HG03066 (cell line): Measurements from ENCODE around the gene POU1F1.
"Not testable (repeated sequence)": the region's sequence is repeated elsewhere in the genome, so short reads cannot be mapped to it uniquely, and the experiment has no call there.

Source experiments
- ATAC-seq: cut with Tn5 transposase; IDR thresholded peaks from one replicate; pipeline ENCODE4 v1.9.1; 2021; ENCODE audit warnings: low read depth; ENCODE audit not compliant: unreplicated experiment

POU1F1 gene

DNA sequence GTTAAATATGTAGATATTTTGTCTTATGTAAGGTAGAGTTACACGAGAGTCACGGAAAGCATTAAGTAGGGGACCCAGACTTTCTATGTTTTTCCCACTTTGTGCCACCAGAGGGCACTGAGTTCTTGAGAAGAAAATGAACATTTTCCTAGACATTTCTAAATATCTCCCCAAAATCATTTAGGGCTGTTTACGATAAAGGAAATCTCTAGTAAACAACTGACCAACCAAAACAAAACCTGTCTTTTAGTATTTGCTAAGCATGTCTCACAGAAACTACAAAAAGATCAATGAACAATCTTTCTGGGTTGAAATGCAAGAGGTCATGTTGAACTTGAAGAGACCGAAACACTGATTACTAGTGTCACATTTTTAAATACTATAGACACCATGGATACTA lies 16.1 kb downstream of the POU1F1 start:
- ATAC-seq, result peak; percentile 63

DNA sequence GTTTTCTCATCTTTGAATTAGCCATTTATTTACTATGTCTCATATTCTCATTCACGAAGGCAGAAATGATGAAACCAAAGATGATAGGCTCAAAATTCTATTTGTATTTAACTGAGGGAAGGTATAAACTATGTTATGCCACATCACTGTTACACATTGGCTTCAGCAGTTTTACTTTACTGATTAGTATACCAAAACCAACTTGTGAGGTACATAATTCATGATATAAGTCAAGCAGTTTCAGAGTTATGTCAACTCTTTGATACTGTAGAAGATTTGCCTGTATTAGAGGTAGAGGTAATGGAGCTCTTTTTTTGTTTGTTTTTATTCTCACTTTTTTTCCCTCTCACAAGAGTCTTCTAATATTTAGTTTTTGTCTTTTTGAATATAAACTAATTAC lies 26.4 kb downstream of the POU1F1 start:
- ATAC-seq, result no peak

DNA sequence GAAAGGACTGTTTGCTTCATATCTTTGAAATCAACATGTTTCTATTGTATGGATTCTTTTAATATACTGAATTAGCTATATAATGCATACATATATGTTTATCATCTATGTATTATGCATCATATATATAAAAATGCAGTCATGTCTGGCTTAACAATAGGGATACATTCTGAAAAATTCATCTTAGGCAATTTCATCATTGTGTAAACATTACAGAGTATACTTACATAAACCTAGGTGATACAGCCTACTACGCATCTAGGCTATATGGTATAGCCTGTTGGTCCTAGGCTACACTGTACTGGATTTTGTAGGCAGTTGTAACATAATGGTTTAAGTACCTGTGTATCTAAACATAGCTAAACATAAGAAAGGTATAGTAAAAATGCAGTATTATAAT lies 27.6 kb downstream of the POU1F1 start:
- ATAC-seq, result no peak

DNA sequence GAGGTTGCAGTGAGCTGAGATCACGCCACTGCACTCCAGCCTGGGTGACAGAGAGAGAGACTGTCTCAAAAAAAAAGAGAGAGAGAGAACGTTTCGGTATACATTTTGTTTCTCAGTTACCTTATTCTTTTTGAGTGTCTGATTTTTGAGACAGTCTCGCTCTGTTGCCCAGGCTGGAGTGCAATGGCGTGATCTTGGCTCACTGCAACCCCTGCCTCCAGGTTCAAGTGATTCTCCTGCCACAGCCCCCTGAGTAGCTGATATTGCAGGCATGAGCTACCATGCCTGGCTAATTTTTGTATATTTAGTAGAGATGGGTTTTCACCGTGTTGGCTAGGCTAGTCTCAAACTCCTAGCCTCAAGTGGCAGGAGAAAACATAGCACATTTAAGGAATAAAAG lies 28.2 kb downstream of the POU1F1 start:
- ATAC-seq, result not testable (repeated sequence)

DNA sequence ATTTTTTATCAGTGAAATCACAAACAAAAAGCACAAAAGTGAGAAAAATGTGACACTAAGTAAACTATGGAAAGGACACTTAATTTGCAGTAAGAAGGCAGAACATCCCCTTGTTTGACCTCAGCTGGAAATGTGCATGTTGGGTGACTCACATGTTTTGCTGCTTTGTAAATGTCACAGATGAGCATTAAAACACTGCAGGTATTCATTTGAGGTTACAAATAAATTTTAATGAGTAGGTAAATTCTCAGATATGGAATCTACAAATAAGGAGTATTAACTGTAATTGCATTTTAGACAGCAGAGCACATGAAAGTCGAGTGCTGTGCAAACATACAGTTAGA lies 29.0 kb downstream of the POU1F1 start:
- ATAC-seq, result no peak

DNA sequence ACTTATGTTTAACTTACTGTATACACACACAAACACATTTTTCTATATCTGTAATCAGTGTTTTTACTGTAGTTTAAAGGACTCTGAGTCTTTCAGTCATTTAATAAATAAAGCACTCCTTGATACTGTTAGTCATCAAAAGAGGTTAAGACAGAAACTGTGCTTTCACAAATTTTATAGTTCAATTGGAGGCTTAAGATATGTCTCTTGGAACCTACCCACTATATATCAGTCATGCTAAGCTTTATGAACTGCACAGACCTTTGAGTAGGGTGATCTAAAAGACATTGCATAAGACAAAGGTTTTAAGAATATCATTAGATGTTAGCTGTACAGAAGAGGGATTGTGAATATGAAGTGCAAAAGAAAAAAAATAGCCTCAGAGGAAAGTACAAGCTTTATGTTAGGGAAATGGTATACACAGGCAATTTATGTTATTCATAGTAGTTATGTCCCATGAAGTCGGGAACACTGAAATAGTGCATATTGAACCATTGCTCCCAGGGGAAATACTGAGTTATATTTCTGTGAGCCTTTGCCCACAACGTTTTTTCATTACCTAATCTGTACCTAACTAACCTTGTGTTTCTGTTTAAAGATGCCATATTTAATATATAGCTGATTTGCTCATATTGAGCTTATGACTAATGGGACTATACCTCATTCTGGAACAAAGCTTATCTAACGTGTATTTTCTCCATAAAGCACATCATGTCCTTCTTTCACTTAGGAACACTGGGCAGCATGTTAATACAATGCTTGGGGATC lies 29.5 kb downstream of the POU1F1 start:
- ATAC-seq, result no peak

DNA sequence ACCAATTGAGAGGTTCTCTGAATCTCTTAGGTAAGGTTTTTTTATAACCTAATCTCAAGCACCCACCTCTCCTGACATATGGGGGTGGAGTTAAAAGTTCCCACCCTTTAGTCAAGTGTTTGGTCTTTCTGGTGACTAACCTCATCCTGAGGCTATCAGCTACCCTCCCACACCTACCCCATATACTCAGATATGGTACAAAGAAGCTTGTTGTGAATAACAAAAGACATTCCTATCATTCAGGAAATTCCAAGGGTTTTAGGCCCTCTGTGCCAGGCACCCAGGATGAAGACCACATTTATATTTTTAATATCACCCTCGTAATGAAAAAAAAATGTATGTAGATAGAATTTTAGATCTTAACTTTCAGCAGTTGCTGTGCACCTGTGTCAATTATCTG lies 40.3 kb downstream of the POU1F1 start:
- ATAC-seq, result no peak

DNA sequence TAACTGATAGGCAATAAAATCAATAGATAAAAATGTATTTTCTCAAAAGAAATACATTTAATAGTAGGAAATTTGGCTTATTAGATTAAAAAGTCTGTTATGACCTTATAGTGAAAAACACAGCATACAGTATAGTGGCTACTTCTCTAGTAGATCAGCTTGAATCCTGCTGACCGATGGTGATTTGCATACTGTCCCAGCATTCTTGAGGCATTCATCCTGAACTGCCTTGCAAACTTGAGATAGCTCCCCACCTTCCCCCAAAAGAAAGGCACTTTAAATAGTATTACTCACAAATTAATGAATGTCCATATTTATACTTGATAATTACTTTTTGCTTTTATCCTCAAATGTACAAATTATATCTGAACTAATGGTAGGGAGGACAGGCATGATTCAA lies 42.6 kb downstream of the POU1F1 start:
- no peak for ATAC-seq

DNA sequence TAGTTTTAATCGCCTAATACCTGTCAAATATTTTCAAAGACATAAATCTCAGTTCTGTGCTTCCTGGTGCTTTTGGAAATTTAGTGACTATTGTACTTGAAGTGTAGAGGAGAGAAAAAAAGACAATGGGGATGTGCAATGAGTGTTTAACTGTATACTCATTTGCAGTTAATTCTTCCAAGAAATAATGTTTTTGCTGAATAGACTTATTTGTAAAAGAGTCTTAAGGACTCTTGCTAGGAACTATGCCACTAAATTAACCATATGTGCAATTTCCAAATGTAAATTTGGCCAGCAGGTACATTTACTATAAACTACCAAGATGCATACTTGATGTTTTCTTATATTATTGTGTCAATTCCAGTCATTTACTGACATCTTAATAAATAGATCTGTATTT lies 47.3 kb downstream of the POU1F1 start:
- no peak for ATAC-seq

DNA sequence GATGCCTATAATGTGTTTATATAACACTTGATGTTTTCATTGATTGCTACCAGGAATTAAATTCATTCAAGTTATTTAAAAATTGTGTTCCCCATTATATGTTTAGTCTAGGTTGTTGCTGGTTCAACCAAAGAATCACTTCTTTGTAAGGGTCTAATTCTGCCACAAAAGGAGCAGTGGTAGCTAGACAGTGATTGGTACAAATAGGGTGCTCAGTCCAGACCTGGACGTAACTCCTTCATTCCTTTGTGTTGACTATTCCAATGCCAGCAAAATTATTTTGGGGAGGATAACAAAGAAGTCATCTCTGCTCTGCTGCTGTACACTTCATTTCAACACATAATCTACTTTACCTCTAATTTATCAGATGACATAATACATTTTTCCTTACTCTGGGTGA lies 48.1 kb downstream of the POU1F1 start:
- no peak for ATAC-seq

DNA sequence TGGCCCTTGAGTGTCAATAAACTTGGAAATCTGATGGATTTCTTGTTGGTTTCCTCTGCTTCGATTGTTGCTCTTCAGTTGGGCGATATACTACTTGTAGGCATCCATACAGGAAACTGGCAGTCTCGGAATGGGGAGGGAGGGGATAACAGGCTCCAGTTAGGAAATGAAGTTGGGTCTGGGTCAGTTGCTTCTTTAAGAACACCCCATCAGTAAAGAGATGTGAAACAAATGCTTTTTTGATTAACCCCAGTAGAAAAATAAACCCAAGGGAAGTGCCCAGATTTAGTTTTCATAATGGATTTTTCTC lies 48.6 kb downstream of the POU1F1 start:
- peak; percentile 2 for ATAC-seq

DNA sequence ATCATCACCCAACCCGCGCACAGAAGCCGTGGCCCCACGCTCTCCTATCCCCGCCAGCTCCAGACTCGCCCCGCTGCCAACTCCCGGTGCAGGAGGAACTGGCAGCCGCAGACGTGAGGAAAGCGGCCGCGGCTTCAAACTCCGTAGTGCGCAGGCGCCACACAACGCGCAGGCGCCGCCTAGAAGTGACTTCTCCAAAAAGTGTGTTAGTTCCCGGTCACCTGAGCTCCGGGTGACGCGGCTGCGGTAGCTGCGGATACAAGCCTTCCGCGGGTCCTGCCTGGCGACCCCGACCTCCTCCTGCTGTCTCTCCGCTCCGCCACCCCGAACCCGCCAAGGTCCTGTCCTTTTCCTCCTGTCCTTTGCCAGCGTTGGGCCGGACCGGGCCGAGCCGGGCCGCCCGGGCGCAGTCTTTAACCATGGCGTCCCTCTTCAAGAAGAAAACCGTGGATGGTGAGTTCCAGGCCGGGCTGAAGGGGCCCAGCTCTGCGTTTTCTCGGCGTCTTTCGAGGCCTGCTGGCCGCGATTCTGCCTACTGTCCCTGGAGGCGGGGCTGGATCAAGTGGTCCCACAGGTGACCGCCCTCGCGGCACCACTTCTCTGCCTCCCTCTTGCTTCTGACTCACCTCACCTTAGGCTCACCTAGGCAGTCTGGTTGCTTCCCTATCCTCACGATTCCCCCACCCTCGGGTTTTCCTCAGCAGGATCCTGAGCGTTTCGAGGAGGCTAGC lies 49.1 kb downstream of the POU1F1 start, which contains the start of gene CHMP2B:
Gene CHMP2B, plus strand, starts transcription at position 206 of the 731 bp plus-strand sequence. Its CDS starts 214 bp downstream, at position 420.
- peak; percentile 97 for ATAC-seq

DNA sequence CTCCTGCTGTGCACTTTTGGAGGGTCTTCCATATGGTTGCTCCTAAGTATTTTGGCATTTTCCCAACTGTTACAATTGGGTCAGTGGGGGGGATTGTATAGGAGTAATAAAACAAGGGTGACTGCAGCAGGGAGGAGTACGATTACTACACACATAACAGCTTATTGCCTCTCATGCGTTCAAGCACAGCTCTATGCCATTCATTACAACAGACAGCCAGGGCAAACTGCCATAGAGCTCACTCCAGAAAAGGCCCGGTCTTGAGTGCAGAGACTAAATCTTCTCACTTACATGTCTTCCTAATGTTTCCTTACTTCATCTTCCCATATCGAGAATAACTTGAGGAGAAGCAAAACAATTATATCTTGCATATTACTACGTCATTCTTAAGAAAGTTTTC lies 50.7 kb downstream of the POU1F1 start:
- ATAC-seq, result no peak

DNA sequence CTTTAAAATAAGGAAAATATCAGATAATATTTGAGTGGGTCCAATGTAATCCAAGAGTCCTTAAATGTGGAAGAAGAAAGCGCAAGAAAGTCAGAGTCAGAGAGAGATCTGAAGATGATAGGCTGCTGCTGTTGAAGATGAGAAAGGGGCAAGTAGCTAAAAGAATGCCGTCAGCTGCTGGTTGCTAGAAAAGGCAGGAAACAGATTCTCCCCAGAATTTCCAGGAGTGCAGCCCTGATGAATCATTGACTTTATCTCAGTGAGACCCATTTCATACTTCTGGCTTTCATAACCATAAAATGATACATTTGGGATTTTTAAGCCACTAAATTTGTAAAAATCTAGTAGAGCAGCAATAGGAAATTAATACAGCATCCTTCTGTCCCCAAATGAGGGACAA lies 56.8 kb downstream of the POU1F1 start:
- no peak for ATAC-seq

DNA sequence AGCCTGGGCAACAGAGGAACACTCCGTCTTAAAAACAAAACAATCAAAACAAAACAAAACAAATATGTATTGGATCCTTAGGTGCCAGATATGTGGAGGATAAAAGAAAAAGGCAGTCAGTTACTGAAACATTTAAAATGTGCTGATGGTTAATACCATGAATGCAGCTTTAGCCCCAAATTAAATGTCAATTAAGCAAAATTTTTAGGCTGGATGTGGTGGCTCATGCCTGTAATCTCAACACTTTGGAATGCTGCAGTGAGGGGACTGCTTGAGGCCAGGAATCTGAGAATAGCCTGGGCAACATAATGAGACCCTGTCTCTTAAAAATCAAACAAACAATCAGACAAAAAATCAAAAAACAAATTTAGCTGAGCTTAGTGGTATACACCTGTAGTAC lies 57.8 kb downstream of the POU1F1 start:
- ATAC-seq, result no peak
